ENCODE data around the gene HBG1.

The HBG1 gene

GRCh38 chr11:5234381-5234834, 15.2 kb downstream of the HBG1 start, which contains the start of gene HBD:
HBD (minus strand) TSS chr11:5234483; CDS start chr11:5234433, 50 bp downstream.
- no peak for TF ChIP-seq MAX (IDR thresholded peaks at IDR 0.05)
- TF ChIP-seq REST (IDR thresholded peaks at IDR 0.05; ENCODE audit: low read depth) = no peak
- TF ChIP-seq CREB1 (IDR thresholded peaks at IDR 0.05; ENCODE audit: low read depth) = no peak
- no peak for TF ChIP-seq ZBTB7A (IDR thresholded peaks at IDR 0.05; ENCODE audit: low read depth)

GRCh38 chr11:5233307-5233706, 16.4 kb downstream of the HBG1 start:
- TF ChIP-seq TCF12 (IDR thresholded peaks at IDR 0.05; ENCODE audit: low read depth) (no peak), USF1 (IDR thresholded peaks at IDR 0.05) (no peak), TAF1 (IDR thresholded peaks at IDR 0.05; ENCODE audit: low read depth) (no peak), ZBTB7A (IDR thresholded peaks at IDR 0.05; ENCODE audit: low read depth) (no peak), CREB1 (IDR thresholded peaks at IDR 0.05; ENCODE audit: low read depth) (no peak), EGR1 (IDR thresholded peaks at IDR 0.05) (no peak), EP300 (IDR thresholded peaks at IDR 0.05; ENCODE audit: borderline replicate concordance) (no peak), YY1 (IDR thresholded peaks at IDR 0.05; ENCODE audit: low read depth) (no peak)

- TF ChIP-seq CREB1 (IDR thresholded peaks at IDR 0.05; ENCODE audit: low read depth) (no peak), ZBTB7A (IDR thresholded peaks at IDR 0.05; ENCODE audit: low read depth) (no peak), RAD21 (IDR thresholded peaks at IDR 0.05; ENCODE audit: low read depth) (no peak), FOXM1 (IDR thresholded peaks at IDR 0.05; ENCODE audit: borderline replicate concordance, low read depth) (no peak), TAF1 (IDR thresholded peaks at IDR 0.05; ENCODE audit: low read depth) (no peak)
Measured at GRCh38 chr11:5232821-5233220, 16.8 kb downstream of the HBG1 start.

- TF ChIP-seq USF1 (IDR thresholded peaks at IDR 0.05) (no peak), RAD21 (IDR thresholded peaks at IDR 0.05; ENCODE audit: low read depth) (no peak), TCF12 (IDR thresholded peaks at IDR 0.05; ENCODE audit: low read depth) (no peak), CEBPB (IDR thresholded peaks at IDR 0.05) (no peak), TEAD4 (IDR thresholded peaks at IDR 0.05) (no peak), TAF1 (IDR thresholded peaks at IDR 0.05; ENCODE audit: low read depth) (no peak), REST (IDR thresholded peaks at IDR 0.05; ENCODE audit: low read depth) (no peak), YY1 (IDR thresholded peaks at IDR 0.05; ENCODE audit: low read depth) (no peak), MAX (IDR thresholded peaks at IDR 0.05) (no peak), EGR1 (IDR thresholded peaks at IDR 0.05) (no peak), EP300 (IDR thresholded peaks at IDR 0.05; ENCODE audit: borderline replicate concordance) (no peak), FOXM1 (IDR thresholded peaks at IDR 0.05; ENCODE audit: borderline replicate concordance, low read depth) (no peak), CREB1 (IDR thresholded peaks at IDR 0.05; ENCODE audit: low read depth) (no peak), NFIC (IDR thresholded peaks at IDR 0.05) (no peak), ZBTB7A (IDR thresholded peaks at IDR 0.05; ENCODE audit: low read depth) (no peak)
Measured at GRCh38 chr11:5232176-5232575, 17.5 kb downstream of the HBG1 start.

- TF ChIP-seq CEBPB (IDR thresholded peaks at IDR 0.05) (no peak), USF1 (IDR thresholded peaks at IDR 0.05) (no peak), NFIC (IDR thresholded peaks at IDR 0.05) (no peak), EP300 (IDR thresholded peaks at IDR 0.05; ENCODE audit: borderline replicate concordance) (no peak), CREB1 (IDR thresholded peaks at IDR 0.05; ENCODE audit: low read depth) (no peak), REST (IDR thresholded peaks at IDR 0.05; ENCODE audit: low read depth) (no peak), ZBTB7A (IDR thresholded peaks at IDR 0.05; ENCODE audit: low read depth) (no peak), TAF1 (IDR thresholded peaks at IDR 0.05; ENCODE audit: low read depth) (no peak), FOXM1 (IDR thresholded peaks at IDR 0.05; ENCODE audit: borderline replicate concordance, low read depth) (no peak), RAD21 (IDR thresholded peaks at IDR 0.05; ENCODE audit: low read depth) (no peak), MAX (IDR thresholded peaks at IDR 0.05) (no peak), TEAD4 (IDR thresholded peaks at IDR 0.05) (no peak), YY1 (IDR thresholded peaks at IDR 0.05; ENCODE audit: low read depth) (no peak), TCF12 (IDR thresholded peaks at IDR 0.05; ENCODE audit: low read depth) (no peak), EGR1 (IDR thresholded peaks at IDR 0.05) (no peak)
Measured at GRCh38 chr11:5231111-5231510, 18.5 kb downstream of the HBG1 start.
